Measurements from ENCODE around the gene FGG. TPM values are rescaled to one million over a fixed set of nuclear protein-coding genes. Genes with fewer than 3 reads are reported as not detected.

FGG gene
- polyA plus RNA-seq, 1 donor (not counting 4 experiments of a cell fraction or from before 2014, with no cell fraction given) = 0.17 TPM

- no peaks in the 10 kb centered on the region for H3K27me3 ChIP-seq (ENCODE audit: control insufficient read depth, extremely low read depth, insufficient read depth, low read length)
Observed at GRCh38 chr4:154630324-154630723, 17.9 kb upstream of the FGG start.

GRCh38 chr4:154626793-154627484 lies 14.5 kb upstream of the FGG start:
- Histone ChIP-seq H3K9me3 (ENCODE audit: control insufficient read depth, low read depth, low read length) (no peaks in the 10 kb centered on the region), H3K79me2 (ENCODE audit: control insufficient read depth, insufficient read depth, low read length) (no peaks in the 10 kb centered on the region), H4K20me1 (ENCODE audit: control insufficient read depth, extremely low read depth, insufficient read depth, low read length) (no peaks in the 10 kb centered on the region), H3K4me1 (ENCODE audit: control insufficient read depth, extremely low read depth, insufficient read depth, low read length) (peaks cover 5% of the 10 kb centered on the region), H3K9me1 (ENCODE audit: control insufficient read depth, extremely low read depth, insufficient read depth, low read length) (no peaks in the 10 kb centered on the region), H3K9ac (ENCODE audit: control insufficient read depth, extremely low read depth, insufficient read depth, low read length) (peak overlapping the region; percentile 42), H2AFZ (ENCODE audit: control insufficient read depth, low read length) (peak overlapping the region; percentile 86), H3K27me3 (ENCODE audit: control insufficient read depth, extremely low read depth, insufficient read depth, low read length) (no peaks in the 10 kb centered on the region), H3K4me2 (ENCODE audit: control insufficient read depth, extremely low read depth, insufficient read depth, low read depth, low read length) (peak overlapping the region; percentile 74), H3K27ac (ENCODE audit: control insufficient read depth, insufficient read depth, low read length) (no peak overlapping the region), H3K36me3 (ENCODE audit: control insufficient read depth in 2 of 2, extremely low read depth in 1 of 2, insufficient read depth in 2 of 2, low read length in 2 of 2) (no peaks in the 10 kb centered on the region), H3K4me3 (ENCODE audit: control insufficient read depth in 2 of 3, extremely low read depth in 1 of 3, insufficient read depth in 2 of 3, low read depth in 1 of 3, low read length in 3 of 3) (peak overlapping the region; percentile 31 to 49 (median 41))
- no peak for FAIRE-seq
- dilution Hi-C loops (cut with MboI; ENCODE audit: extremely low pct_ligation_motif_present, low sequenced_read_pairs) = no loop called here
- peak; percentile 63 to 92 (median 79) for TF ChIP-seq CTCF (optimal IDR thresholded peaks at IDR 0.05 in 1 of 3, IDR thresholded peaks at IDR 0.05 in 1 of 3, conservative IDR thresholded peaks at IDR 0.05 in 1 of 3; ENCODE audit: extremely low read depth in 1 of 3, insufficient read depth in 2 of 3, low read length in 3 of 3)
- TF ChIP-seq EZH2 (IDR thresholded peaks at IDR 0.05; ENCODE audit: low read length) = no peak
- no peak for DNase-seq (ENCODE audit: low read depth, low spot score)

More at GRCh38 chr4:154630324-154630723, 17.9 kb upstream of the FGG start:
- Histone ChIP-seq H4K20me1 (ENCODE audit: control insufficient read depth, extremely low read depth, insufficient read depth, low read length) (no peaks in the 10 kb centered on the region), H3K4me2 (ENCODE audit: control insufficient read depth, extremely low read depth, insufficient read depth, low read depth, low read length) (no peak overlapping the region), H3K4me3 (ENCODE audit: control insufficient read depth in 2 of 3, extremely low read depth in 1 of 3, insufficient read depth in 2 of 3, low read depth in 1 of 3, low read length in 3 of 3) (no peak overlapping the region), H3K9ac (ENCODE audit: control insufficient read depth, extremely low read depth, insufficient read depth, low read length) (no peak overlapping the region), H3K79me2 (ENCODE audit: control insufficient read depth, insufficient read depth, low read length) (no peaks in the 10 kb centered on the region), H3K36me3 (ENCODE audit: control insufficient read depth in 2 of 2, extremely low read depth in 1 of 2, insufficient read depth in 2 of 2, low read length in 2 of 2) (no peaks in the 10 kb centered on the region), H3K9me1 (ENCODE audit: control insufficient read depth, extremely low read depth, insufficient read depth, low read length) (no peaks in the 10 kb centered on the region), H3K9me3 (ENCODE audit: control insufficient read depth, low read depth, low read length) (no peaks in the 10 kb centered on the region), H2AFZ (ENCODE audit: control insufficient read depth, low read length) (no peak overlapping the region), H3K27ac (ENCODE audit: control insufficient read depth, insufficient read depth, low read length) (no peak overlapping the region), H3K4me1 (ENCODE audit: control insufficient read depth, extremely low read depth, insufficient read depth, low read length) (peaks cover 5% of the 10 kb centered on the region)
- FAIRE-seq = no peak
- no peak for TF ChIP-seq CTCF (optimal IDR thresholded peaks at IDR 0.05 in 1 of 3, IDR thresholded peaks at IDR 0.05 in 1 of 3, conservative IDR thresholded peaks at IDR 0.05 in 1 of 3; ENCODE audit: extremely low read depth in 1 of 3, insufficient read depth in 2 of 3, low read length in 3 of 3)
- TF ChIP-seq EZH2 (IDR thresholded peaks at IDR 0.05; ENCODE audit: low read length) = no peak
- dilution Hi-C loops (cut with MboI; ENCODE audit: extremely low pct_ligation_motif_present, low sequenced_read_pairs) = no loop called here
- no peak for DNase-seq (ENCODE audit: low read depth, low spot score)
